Tibial nerve (tissue), 4 donors: ENCODE data around the gene CSNK1G2.

Experiments
- CTCF ChIP-seq, 5 experiments: fragments of 200-600 bp in 3 of 5; fragments of 450-650 bp in 2 of 5; sonication (generic) in 3 of 5; IDR thresholded peaks; one replicate each; pipeline ENCODE4 v1.5.1; 2016 to 2019; ENCODE audit warnings: antibody characterized with exemption in 5 of 5, mild to moderate bottlenecking in 3 of 5, moderate library complexity in 2 of 5
- EP300 ChIP-seq, 2 donors: sonication (generic); formaldehyde crosslinking; IDR thresholded peaks; one replicate each; pipeline ENCODE4 v1.6.1; 2017; ENCODE audit warnings: antibody characterized with exemption in 2 of 2, mild to moderate bottlenecking in 1 of 2
- POLR2A ChIP-seq, 2 donors: fragments of 450-650 bp; IDR thresholded peaks; one replicate each; pipeline ENCODE4 v1.6.1; 2017; ENCODE audit warnings: antibody characterized with exemption in 2 of 2, mild to moderate bottlenecking in 2 of 2, moderate library complexity in 2 of 2

- TF ChIP-seq CTCF (IDR thresholded peaks at IDR 0.05) (no peak), POLR2A (IDR thresholded peaks at IDR 0.05) (no peak), EP300 (IDR thresholded peaks at IDR 0.05) (no peak)
These were observed 23.8 kb upstream of the CSNK1G2 start for GRCh38 chr19:1917146-1917545.
